AG09319 (cell line): ENCODE measurements around the gene PSMD6.

ENCODE experiments used
- DNase-seq: peaks from one replicate; pipeline ENCODE4 v3.0.0-alpha.2; 2010; ENCODE audit warnings: low read depth; ENCODE audit errors: extremely low read depth
- CTCF ChIP-seq: IDR thresholded peaks from 2 replicates; pipeline ENCODE4 v1.5.1; 2011; ENCODE audit warnings: low read depth, mild to moderate bottlenecking, inconsistent platforms, low read length, moderate library complexity

The PSMD6 gene

GRCh38 chr3:64009528-64009927 is 13.8 kb downstream of the PSMD6 start:
- no peak for DNase-seq
- no peak for TF ChIP-seq CTCF

GRCh38 chr3:64008487-64009351 is 14.6 kb downstream of the PSMD6 start:
- no peak for DNase-seq
- TF ChIP-seq CTCF: no peak

- TF ChIP-seq CTCF: no peak
- no peak for DNase-seq
Measured at GRCh38 chr3:64008017-64008416, 15.3 kb downstream of the PSMD6 start.

GRCh38 chr3:64003589-64003988 is 19.7 kb downstream of the PSMD6 start:
- TF ChIP-seq CTCF: no peak
- no peak for DNase-seq

- no peak for DNase-seq
- TF ChIP-seq CTCF: no peak
Measured at GRCh38 chr3:64002233-64002632, 21.1 kb downstream of the PSMD6 start.

- TF ChIP-seq CTCF: no peak
- DNase-seq: no peak
Measured at GRCh38 chr3:64000453-64001055, 22.7 kb downstream of the PSMD6 start.

GRCh38 chr3:63998852-63999754 is 24.2 kb downstream of the PSMD6 start:
- DNase-seq: no peak
- no peak for TF ChIP-seq CTCF
